ENCODE results near the gene PALLD. TPM values are rescaled to one million over a fixed set of nuclear protein-coding genes. Genes with fewer than 3 reads are reported as not detected.

PALLD gene
- total and polyA plus RNA-seq, 2 of the 13 experiments (the other 11 are each of a cell fraction or from before 2014, with no cell fraction given) = 0.50 to 1.5 TPM

DNA sequence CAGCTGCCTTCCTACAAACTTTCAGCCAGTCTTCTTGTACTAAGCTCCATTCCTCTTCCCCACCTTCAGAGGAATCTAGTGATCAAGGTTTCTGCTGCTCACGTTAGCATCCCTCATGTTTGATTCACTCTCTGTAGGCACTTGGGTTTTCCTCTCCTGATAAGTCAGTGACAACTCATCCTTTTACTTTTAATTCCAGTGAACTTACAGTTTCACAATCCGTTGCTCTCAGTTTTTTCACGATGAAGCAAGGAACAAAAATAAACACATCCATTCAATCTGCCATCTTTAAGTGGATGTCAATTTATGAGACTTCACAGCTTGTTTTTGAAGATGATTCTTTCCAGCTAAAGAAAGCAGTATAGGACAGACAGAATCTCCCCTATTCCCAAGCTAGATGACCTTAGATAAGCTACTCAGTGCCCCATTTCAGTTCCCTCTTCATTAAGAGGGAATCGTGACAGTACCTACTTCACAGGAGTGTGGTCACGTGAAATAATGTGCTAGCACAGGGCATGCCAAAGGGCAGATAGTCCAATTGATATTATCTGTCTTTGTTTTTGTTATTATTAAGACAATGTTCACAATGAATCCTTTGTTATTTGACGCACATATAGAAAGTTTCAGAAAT, 234.3 kb downstream of the PALLD start (continued):
- TF ChIP-seq ISL2 (CRISPR knock-in tag; IDR thresholded peaks at IDR 0.05) (no peak), ZFP36 (IDR thresholded peaks at IDR 0.05; ENCODE audit: borderline replicate concordance, low read depth, low read length, partially characterized antibody) (no peak), TCF7L2 (IDR thresholded peaks at IDR 0.05; ENCODE audit: low read depth, low read length) (no peak), RORA (CRISPR knock-in tag; IDR thresholded peaks at IDR 0.05) (no peak), KLF12 (CRISPR knock-in tag; IDR thresholded peaks at IDR 0.05; ENCODE audit: borderline replicate concordance) (no peak), ZNF451 (CRISPR knock-in tag; IDR thresholded peaks at IDR 0.05) (no peak), BRCA1 (CRISPR knock-in tag; IDR thresholded peaks at IDR 0.05) (no peak), RBFOX2 (IDR thresholded peaks at IDR 0.05; ENCODE audit: low read depth, low read length) (no peak), ZSCAN29 (CRISPR knock-in tag; conservative IDR thresholded peaks at IDR 0.05) (no peak), KAT2B (IDR thresholded peaks at IDR 0.05; ENCODE audit: borderline replicate concordance, low read depth, low read length) (no peak)
- TF ChIP-seq, protein P1, sequence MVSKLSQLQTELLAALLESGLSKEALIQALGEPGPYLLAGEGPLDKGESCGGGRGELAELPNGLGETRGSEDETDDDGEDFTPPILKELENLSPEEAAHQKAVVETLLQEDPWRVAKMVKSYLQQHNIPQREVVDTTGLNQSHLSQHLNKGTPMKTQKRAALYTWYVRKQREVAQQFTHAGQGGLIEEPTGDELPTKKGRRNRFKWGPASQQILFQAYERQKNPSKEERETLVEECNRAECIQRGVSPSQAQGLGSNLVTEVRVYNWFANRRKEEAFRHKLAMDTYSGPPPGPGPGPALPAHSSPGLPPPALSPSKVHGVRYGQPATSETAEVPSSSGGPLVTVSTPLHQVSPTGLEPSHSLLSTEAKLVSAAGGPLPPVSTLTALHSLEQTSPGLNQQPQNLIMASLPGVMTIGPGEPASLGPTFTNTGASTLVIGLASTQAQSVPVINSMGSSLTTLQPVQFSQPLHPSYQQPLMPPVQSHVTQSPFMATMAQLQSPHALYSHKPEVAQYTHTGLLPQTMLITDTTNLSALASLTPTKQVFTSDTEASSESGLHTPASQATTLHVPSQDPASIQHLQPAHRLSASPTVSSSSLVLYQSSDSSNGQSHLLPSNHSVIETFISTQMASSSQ (IDR thresholded peaks at IDR 0.05; ENCODE audit: low read depth) = no peak
- TF ChIP-seq, protein P1 (CRISPR knock-in tag; IDR thresholded peaks at IDR 0.05; ENCODE audit: borderline replicate concordance) = no peak
- TF ChIP-seq, protein P2, sequence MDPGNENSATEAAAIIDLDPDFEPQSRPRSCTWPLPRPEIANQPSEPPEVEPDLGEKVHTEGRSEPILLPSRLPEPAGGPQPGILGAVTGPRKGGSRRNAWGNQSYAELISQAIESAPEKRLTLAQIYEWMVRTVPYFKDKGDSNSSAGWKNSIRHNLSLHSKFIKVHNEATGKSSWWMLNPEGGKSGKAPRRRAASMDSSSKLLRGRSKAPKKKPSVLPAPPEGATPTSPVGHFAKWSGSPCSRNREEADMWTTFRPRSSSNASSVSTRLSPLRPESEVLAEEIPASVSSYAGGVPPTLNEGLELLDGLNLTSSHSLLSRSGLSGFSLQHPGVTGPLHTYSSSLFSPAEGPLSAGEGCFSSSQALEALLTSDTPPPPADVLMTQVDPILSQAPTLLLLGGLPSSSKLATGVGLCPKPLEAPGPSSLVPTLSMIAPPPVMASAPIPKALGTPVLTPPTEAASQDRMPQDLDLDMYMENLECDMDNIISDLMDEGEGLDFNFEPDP (CRISPR knock-in tag; conservative IDR thresholded peaks at IDR 0.05) = no peak
